ENCODE results near the gene MYOCD.

DNA sequence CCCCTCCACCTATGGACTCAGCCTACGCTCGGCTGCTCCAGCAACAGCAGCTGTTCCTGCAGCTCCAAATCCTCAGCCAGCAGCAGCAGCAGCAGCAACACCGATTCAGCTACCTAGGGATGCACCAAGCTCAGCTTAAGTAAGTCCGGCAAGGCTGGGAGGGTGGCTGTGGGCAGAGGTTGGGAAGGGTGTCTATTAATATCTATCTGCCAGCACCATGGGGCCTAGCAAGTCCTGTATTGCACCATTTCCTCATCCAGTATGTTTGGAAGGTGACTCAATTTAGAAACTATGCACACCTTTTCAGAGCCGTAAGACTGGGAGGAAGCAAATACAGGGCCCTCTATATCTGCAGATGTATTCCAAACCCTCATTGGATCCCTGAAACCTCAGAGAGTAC lies 78.6 kb downstream of the MYOCD start:
- no peak for TF ChIP-seq FOXM1 (IDR thresholded peaks at IDR 0.05; ENCODE audit: borderline replicate concordance)
- TF ChIP-seq SP1 (IDR thresholded peaks at IDR 0.05): no peak
- TF ChIP-seq NFRKB (IDR thresholded peaks at IDR 0.05): no peak
- no peak for TF ChIP-seq ARNT (IDR thresholded peaks at IDR 0.05)
- no peak for TF ChIP-seq SUZ12 (IDR thresholded peaks at IDR 0.05)
- no peak for TF ChIP-seq ZNF384 (IDR thresholded peaks at IDR 0.05)
- TF ChIP-seq FOXA1 (IDR thresholded peaks at IDR 0.05): no peak
- TF ChIP-seq FOXK2 (IDR thresholded peaks at IDR 0.05): no peak
- TF ChIP-seq BHLHE40 (IDR thresholded peaks at IDR 0.05; ENCODE audit: borderline replicate concordance): no peak
- TF ChIP-seq L3MBTL2 (conservative IDR thresholded peaks at IDR 0.05): no peak
- no peak for TF ChIP-seq TARDBP (IDR thresholded peaks at IDR 0.05)
- no peak for TF ChIP-seq ELF4 (IDR thresholded peaks at IDR 0.05)
- TF ChIP-seq CTBP1 (IDR thresholded peaks at IDR 0.05; ENCODE audit: borderline replicate concordance): no peak
